Heart right ventricle (tissue), 16 donors: ENCODE results near the gene NEURL3. TPM values are rescaled to one million over a fixed set of nuclear protein-coding genes. Genes with fewer than 3 reads are reported as not detected.

Experiments
- ATAC-seq, 8 donors: fragments of 200-7000 bp; cut with Tn5 transposase; one replicate each; pipeline ENCODE4 v1.9.1; 2020; ENCODE audit warnings: mild to moderate bottlenecking in 8 of 8, moderate library complexity in 8 of 8, moderate number of reproducible peaks in 1 of 8
- DNase-seq, 2 donors: peaks; one replicate each; pipeline ENCODE4 v3.0.0-alpha.2; 2020
- H3K27ac ChIP-seq, 10 donors: fragments of 200-600 bp; sonication (generic) in 2 of 10; one replicate each; pipeline versions ENCODE4 v1.5.0 to v1.8.0; 2020 to 2022; ENCODE audit warnings: mild to moderate bottlenecking in 3 of 10
- H3K27me3 ChIP-seq, 7 donors: fragments of 200-600 bp; one replicate each; pipeline ENCODE4 v1.8.0; 2021 to 2022; ENCODE audit warnings: mild to moderate bottlenecking in 2 of 7
- H3K36me3 ChIP-seq, 9 donors: fragments of 200-600 bp; sonication (generic) in 1 of 9; one replicate each; pipeline versions ENCODE4 v1.5.0 to v1.8.0; 2020 to 2022; ENCODE audit warnings: mild to moderate bottlenecking in 2 of 9
- H3K4me1 ChIP-seq, 9 donors: fragments of 200-600 bp; sonication (generic) in 1 of 9; one replicate each; pipeline versions ENCODE4 v1.5.0 to v1.8.0; 2020 to 2022; ENCODE audit warnings: mild to moderate bottlenecking in 4 of 9
- H3K4me3 ChIP-seq, 10 donors: fragments of 200-600 bp; sonication (generic) in 2 of 10; one replicate each; pipeline versions ENCODE4 v1.5.0 to v1.8.0; 2020 to 2022; ENCODE audit warnings: mild to moderate bottlenecking in 7 of 10, moderate library complexity in 2 of 10
- H3K9me3 ChIP-seq, 11 donors: fragments of 200-600 bp in 10 of 11; sonication (generic) in 2 of 11; one replicate each; pipeline versions ENCODE4 v1.5.0 to v1.8.0; 2013 to 2022; ENCODE audit warnings: mild to moderate bottlenecking in 2 of 11, control low read depth in 1 of 11, moderate library complexity in 1 of 11
- CTCF ChIP-seq, 9 donors: fragments of 200-600 bp; sonication (generic) in 2 of 9; IDR thresholded peaks; one replicate each; pipeline versions ENCODE4 v1.5.0 to v1.8.0; 2021 to 2022; ENCODE audit warnings: antibody characterized with exemption in 9 of 9, mild to moderate bottlenecking in 5 of 9, moderate library complexity in 1 of 9
- WGBS, 2 donors: extraction: QIAGEN DNeasy Blood & Tissue Kit; methylation state at CpG; one replicate each; pipeline ENCODE4 v1.1.7; 2013; ENCODE audit warnings: inconsistent platforms in 1 of 2; 5-methylcytosine and 5-hydroxymethylcytosine counted together
- intact Hi-C, 10 donors: fragments of 100-400 bp; cut with DNase I; formaldehyde crosslinking; loops; one replicate each; pipeline versions ENCODE4 v1.11.1 to v1.14.2; 2022
- polyA plus RNA-seq, 2 donors: library from polyadenylated mRNA; stranded (reverse); fragments of 200-250 nt; gene quantifications; one replicate each; pipeline ENCODE4 v1.2.3, GENCODE V29; 2013
- total RNA-seq, 10 donors: library from RNA; stranded (reverse); fragmentation: NEBNext Ultra II Directional in 3 of 10; extraction: Animal tissue kit (Norgen Biotek cat#: 25700) in 3 of 10; gene quantifications; one replicate each; pipeline versions ENCODE4 v1.2.1 to v1.2.4, GENCODE V29; 2021 to 2023
- donor health status: Arrhythmogenic right ventricular cardiomyopathy.
- donor health status: ischemic (EF 13 %, LVEDD 7.1; RV severe dilation, severe dysfunction).
- donor health status: healthy with polysubstance abuse.
- donor health status: DM: no; HTN: yes; CAD: no.
- donor health status: DM: no; HTN: no; CAD: no.
- donor health status: ischemic (EF 25% LVEDD 6.9; RV normal size, moderate dysfunction).
- donor health status: ischemic (EF 25% LVEDD 5.7; RV mildly dilated, moderate dysfunction).
- donor health status: healthy.
- donor health status: DM: yes; HTN: yes; CAD: no.
- donor health status: Ischemic cardiomyopathy.
- donor health status: ischemic (EF 35%, LVEDD 5.7; RV mildly dilated, moderate dysfunction).
- donor health status: nonischemic (EF 11% LVEDD 7.7; RV severe dilation, severe dysfunction).
- donor health status: DM: yes; HTN: yes; CAD: no.
- donor health status: PGD.
- donor health status: ischemic (EF 29% LVEDD 5.4; RV normal size, mild dysfunction).
- donor health status: nonischemic (EF 23%, LVEDD 6.1; RV moderate dilation, normal function).

Gene NEURL3
- total and polyA plus RNA-seq, 12 donors = 0.06 to 0.67 (median 0.30) TPM; not detected in 8

DNA sequence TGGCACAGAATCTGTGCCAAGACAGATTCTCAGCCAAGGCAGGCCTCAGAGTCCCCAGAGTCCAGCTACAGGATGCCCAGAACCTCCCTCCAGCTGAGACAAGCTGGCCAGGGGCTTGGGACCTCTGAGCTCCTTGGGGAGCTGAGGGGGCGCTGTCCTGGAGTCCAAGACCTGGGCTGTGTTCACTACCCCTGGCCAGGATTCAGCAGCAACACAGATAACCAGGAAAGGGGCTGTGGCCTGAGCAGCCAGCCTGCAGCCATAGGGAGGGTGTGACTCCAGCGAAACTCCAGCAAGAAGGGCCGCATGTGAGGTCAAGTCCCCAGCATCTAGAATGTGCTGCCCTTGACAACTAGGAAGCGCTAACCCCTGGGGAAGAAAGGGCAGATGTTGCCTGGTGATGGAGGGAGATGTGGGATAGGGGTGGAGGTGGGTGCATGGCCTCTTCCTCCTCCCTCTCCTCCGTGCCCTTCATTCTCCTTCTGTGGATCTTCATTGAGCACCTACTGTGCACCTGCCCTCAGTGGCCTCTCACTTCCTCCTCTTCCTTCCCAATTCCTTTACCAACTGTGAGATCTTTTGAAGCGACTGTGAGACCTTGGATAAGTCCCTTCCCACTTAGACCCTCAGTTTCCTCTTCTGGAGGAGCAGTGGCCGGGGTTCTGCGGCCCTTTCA lies 23.7 kb upstream of the NEURL3 start:
- ATAC-seq = peak in 4 of 8 donors; percentile 0 to 5 (median 2)
- peak in 2 of 9 donors; percentile 19 for TF ChIP-seq CTCF (IDR thresholded peaks at IDR 0.05)
- Histone ChIP-seq H3K9me3 (no peaks in the 10 kb centered on the region), H3K27ac (peak overlapping the region; percentile 46 to 100 (median 94)), H3K4me3 (peak overlapping the region in 2 of 10 donors; percentile 57 to 59), H3K36me3 (no peaks in the 10 kb centered on the region), H3K27me3 (no peaks in the 10 kb centered on the region), H3K4me1 (peaks cover 36 to 84% (median 66%) of the 10 kb centered on the region in 9 donors)
- intact Hi-C loops = no loop called here
- peak in 1 of 2 donors; percentile 48 for DNase-seq
- 72 to 79% methylated on average over 8 of the region's 8 CpGs for WGBS, 2 donors

DNA sequence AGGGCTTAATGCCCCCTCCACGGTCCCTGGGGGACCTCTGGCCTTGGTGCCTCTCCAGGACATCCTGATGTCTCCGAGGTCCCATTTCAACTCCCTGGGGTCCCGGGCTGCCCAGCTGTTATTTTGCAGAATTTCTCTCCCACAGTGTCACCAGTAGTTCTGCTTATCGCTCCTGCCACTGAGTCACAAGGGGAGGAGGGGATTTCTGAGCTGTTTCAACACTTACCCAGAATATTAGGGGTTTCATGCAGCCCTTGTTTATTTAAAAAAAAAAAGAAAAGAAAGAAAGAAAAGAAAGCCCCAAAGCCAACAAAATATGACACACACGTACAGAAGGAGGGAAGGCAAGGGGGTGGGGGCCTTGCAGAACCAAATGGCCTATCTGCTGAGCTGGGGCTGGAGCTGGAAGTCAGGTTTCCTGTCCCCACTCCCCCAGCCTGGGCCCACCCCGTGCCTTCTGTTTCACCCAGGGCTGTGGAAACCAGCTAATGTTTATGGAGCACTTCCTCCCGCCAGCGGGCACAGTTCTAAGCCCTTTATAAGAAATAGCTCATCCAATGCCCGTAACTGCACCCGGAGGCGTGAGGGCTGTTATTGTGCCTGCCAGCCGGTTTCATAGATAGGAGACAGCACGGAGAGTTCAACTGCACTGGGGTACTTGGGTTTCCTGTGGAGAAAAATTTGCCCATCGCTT lies 23.0 kb upstream of the NEURL3 start:
- H3K9me3 ChIP-seq = no peaks in the 10 kb centered on the region
- peaks cover 32 to 80% (median 59%) of the 10 kb centered on the region in 9 donors for H3K4me1 ChIP-seq
- no peak for TF ChIP-seq CTCF (IDR thresholded peaks at IDR 0.05)
- H3K27ac ChIP-seq = peak overlapping the region; percentile 46 to 100 (median 94)
- WGBS, 2 donors = 23 to 32% methylated on average over 14 of the region's 14 CpGs
- H3K36me3 ChIP-seq = no peaks in the 10 kb centered on the region
- DNase-seq (peak; percentile 67 to 74), ATAC-seq (peak; percentile 9 to 34 (median 18))
- intact Hi-C loops = no loop called here
- peak overlapping the region; percentile 41 to 63 (median 58) for H3K4me3 ChIP-seq
- no peaks in the 10 kb centered on the region for H3K27me3 ChIP-seq

DNA sequence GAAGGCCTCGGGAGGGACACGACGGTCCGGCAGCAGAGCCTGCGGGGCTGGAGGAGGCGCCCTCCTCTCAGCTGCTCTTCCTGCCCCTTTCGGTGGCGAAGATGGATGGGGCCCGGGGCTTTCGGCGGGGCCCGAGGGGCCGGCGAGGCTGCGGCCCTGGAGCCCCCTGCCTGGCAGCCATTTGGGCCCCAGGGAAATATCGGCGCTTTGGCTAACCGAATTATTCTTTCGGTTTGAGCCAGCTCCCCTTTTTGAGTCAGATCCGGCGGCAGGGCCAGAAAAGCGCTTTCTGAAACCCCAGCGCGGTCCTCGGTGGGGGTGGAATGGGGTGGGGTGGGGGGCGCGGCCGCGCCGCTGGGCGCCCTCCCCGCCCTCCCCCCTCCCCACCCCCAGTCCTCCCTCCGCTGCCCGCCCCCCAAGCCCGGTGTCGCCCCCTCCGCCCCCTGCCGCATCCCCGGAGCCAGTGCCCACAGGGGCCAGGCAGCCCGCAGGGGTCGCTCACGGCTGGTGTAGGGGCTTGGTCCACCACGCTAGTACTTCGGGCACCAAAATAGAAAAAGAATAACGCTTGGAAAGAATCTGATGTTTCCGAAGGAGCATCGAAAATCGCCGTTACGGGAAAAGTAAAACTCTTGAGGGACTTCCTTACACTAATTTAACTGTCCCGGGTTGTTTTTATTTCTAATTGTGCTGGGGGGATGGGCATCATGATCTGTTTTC lies 22.3 kb upstream of the NEURL3 start:
- peak in 5 of 8 donors; percentile 15 to 25 (median 19) for ATAC-seq

More for the DNA sequence above, 22.3 kb upstream of the NEURL3 start:
- intact Hi-C loops = loop anchor here in 1 of 10 donors (1.0 kb wide), 1 partner anchor 27 kb away; no protein-coding TSS in a partner anchor
- Histone ChIP-seq H3K4me3 (peak overlapping the region; percentile 41 to 63 (median 58)), H3K27me3 (no peaks in the 10 kb centered on the region), H3K9me3 (no peaks in the 10 kb centered on the region), H3K4me1 (peaks cover 25 to 73% (median 52%) of the 10 kb centered on the region in 9 donors), H3K36me3 (no peaks in the 10 kb centered on the region), H3K27ac (peak overlapping the region; percentile 46 to 100 (median 94))
- TF ChIP-seq CTCF (IDR thresholded peaks at IDR 0.05) = peak in 7 of 9 donors; percentile 29 to 64 (median 51)
- WGBS, 2 donors = 3 to 7% methylated on average over 38 to 51 of the region's 51 CpGs
- peak; percentile 59 to 60 for DNase-seq
